A549 (cell line): ENCODE results near the gene FHIT. TPM values are rescaled to one million over a fixed set of nuclear protein-coding genes. Genes with fewer than 3 reads are reported as not detected.

Source experiments
- ATAC-seq, 2 experiments: fragments of 200-7000 bp in 1 of 2; fragments of >200 bp in 1 of 2; cut with Nextera tagmentation in 1 of 2; cut with Tn5 transposase in 1 of 2; 3 replicates each; pipeline versions ENCODE4 v1.8.0 to v1.9.1; 2018 to 2020; ENCODE audit warnings: mild to moderate bottlenecking in 1 of 2, moderate library complexity in 1 of 2
- CTCF ChIA-PET: fragments of 300-600 bp; sonication (Branson Sonifier 250); formaldehyde crosslinking; extraction: SDS; loops from one replicate; lab custom pipeline; 2021; ENCODE audit warnings: antibody characterized with exemption, inconsistent platforms; lab: Yijun Ruan, JAX
- POLR2A ChIA-PET: fragments of 350-600 bp; formaldehyde crosslinking; extraction: SDS; loops from one replicate; lab custom pipeline; 2021; ENCODE audit warnings: antibody characterized with exemption, inconsistent platforms; lab: Yijun Ruan, JAX
- DNase-seq, 2 experiments: peaks; one replicate each; pipeline versions ENCODE4 v3.0.0 to v3.0.0-alpha.2; 2011 to 2016; ENCODE audit warnings: low read depth in 1 of 2, low spot score in 1 of 2
- FAIRE-seq: peaks from 2 replicates; lab custom pipeline; 2011; peaks lifted over from hg19 to GRCh38; lab: Jason Lieb, UNC
- H3K27ac ChIP-seq, 2 experiments: fragments of >200 bp; sonication (Bioruptor Twin); formaldehyde crosslinking; 3 replicates each; pipeline ENCODE4 v1.5.1; 2016 to 2017
- H3K4me1 ChIP-seq: fragments of >200 bp; sonication (Bioruptor Twin); formaldehyde crosslinking; 3 replicates; pipeline ENCODE4 v1.6.1; 2016
- H3K4me2 ChIP-seq: fragments of >200 bp; sonication (Bioruptor Twin); formaldehyde crosslinking; 3 replicates; pipeline ENCODE4 v1.6.1; 2016
- H3K4me3 ChIP-seq: fragments of >200 bp; sonication (Bioruptor Twin); formaldehyde crosslinking; 3 replicates; pipeline ENCODE4 v1.5.1; 2016
- H3K9me3 ChIP-seq: fragments of >200 bp; sonication (Bioruptor Twin); formaldehyde crosslinking; 3 replicates; pipeline ENCODE4 v1.6.1; 2016
- BCL3 ChIP-seq: fragments of >200 bp; sonication (Bioruptor Twin); formaldehyde crosslinking; IDR thresholded peaks from 3 replicates; pipeline ENCODE4 v1.6.1; 2016
- CBX2 ChIP-seq: fragments of 200-600 bp; sonication (generic); IDR thresholded peaks from 2 replicates; pipeline ENCODE4 v1.6.1; 2016; ENCODE audit warnings: low read depth, mild to moderate bottlenecking, borderline replicate concordance
- CEBPB ChIP-seq, 2 experiments: fragments of >200 bp in 1 of 2; sonication (Bioruptor Twin) in 1 of 2; formaldehyde crosslinking in 1 of 2; IDR thresholded peaks; 2 replicates each; pipeline ENCODE4 v1.6.1; 2012 to 2016
- CHD2 ChIP-seq: fragments of 150-350 bp; IDR thresholded peaks from 2 replicates; pipeline ENCODE4 v1.6.1; 2014; ENCODE audit warnings: low read length; ENCODE audit not compliant: partially characterized antibody
- EHF ChIP-seq: fragments of 250-450 bp; sonication (Bioruptor Pico); IDR thresholded peaks from 2 replicates; pipeline ENCODE4 v1.5.0; 2020; ENCODE audit warnings: mild to moderate bottlenecking
- EP300 ChIP-seq, 2 experiments: fragments of >200 bp; sonication (Bioruptor Twin); formaldehyde crosslinking; IDR thresholded peaks; 2 replicates in 1 of 2; 3 replicates in 1 of 2; pipeline ENCODE4 v1.6.1; 2016 to 2017
- FOSL2 ChIP-seq, 2 experiments: fragments of 450-650 bp in 1 of 2; fragments of >200 bp in 1 of 2; sonication (Bioruptor Twin) in 1 of 2; formaldehyde crosslinking; IDR thresholded peaks; 2 replicates each; pipeline versions ENCODE4 v1.5.0 to v1.6.1; 2016 to 2020; ENCODE audit warnings: mild to moderate bottlenecking in 1 of 2, moderate library complexity in 1 of 2
- HDAC2 ChIP-seq: fragments of 200-600 bp; sonication (generic); IDR thresholded peaks from 2 replicates; pipeline ENCODE4 v1.6.1; 2016
- HES2 ChIP-seq: fragments of >200 bp; sonication (Bioruptor Twin); formaldehyde crosslinking; IDR thresholded peaks from 2 replicates; pipeline ENCODE4 v1.6.1; 2016
- HEYL ChIP-seq: fragments of 250-450 bp; sonication (Bioruptor Pico); IDR thresholded peaks from 2 replicates; pipeline ENCODE4 v1.8.0; 2021; ENCODE audit warnings: mild to moderate bottlenecking, moderate library complexity
- HOXA7 ChIP-seq: fragments of 250-450 bp; sonication (Bioruptor Pico); IDR thresholded peaks from 2 replicates; pipeline ENCODE4 v1.5.0; 2020; ENCODE audit warnings: mild to moderate bottlenecking, moderate library complexity
- HOXB13 ChIP-seq: fragments of 250-450 bp; sonication (Bioruptor Pico); IDR thresholded peaks from 2 replicates; pipeline ENCODE4 v1.5.0; 2020; ENCODE audit warnings: low read depth, mild to moderate bottlenecking, moderate library complexity
- HOXB5 ChIP-seq: fragments of 250-450 bp; sonication (Bioruptor Pico); IDR thresholded peaks from 2 replicates; pipeline ENCODE4 v1.5.0; 2020; ENCODE audit warnings: mild to moderate bottlenecking, moderate library complexity
- JUN ChIP-seq, 2 experiments: fragments of >200 bp; sonication (Bioruptor Twin); formaldehyde crosslinking; IDR thresholded peaks; 2 replicates in 1 of 2; 3 replicates in 1 of 2; pipeline ENCODE4 v1.6.1; 2016 to 2017
- KDM1A ChIP-seq: fragments of 200-600 bp; sonication (generic); IDR thresholded peaks from 2 replicates; pipeline ENCODE4 v1.6.1; 2016; ENCODE audit warnings: low read depth, mild to moderate bottlenecking
- MAFK ChIP-seq: fragments of 450-650 bp; IDR thresholded peaks from 2 replicates; pipeline ENCODE4 v1.6.1; 2014; ENCODE audit not compliant: partially characterized antibody
- MAX ChIP-seq: IDR thresholded peaks from 2 replicates; pipeline ENCODE4 v1.6.1; 2012
- NR3C1 ChIP-seq: fragments of >200 bp; sonication (Bioruptor Twin); formaldehyde crosslinking; IDR thresholded peaks from 3 replicates; pipeline ENCODE4 v1.6.1; 2017
- PBX3 ChIP-seq: IDR thresholded peaks from 2 replicates; pipeline ENCODE4 v1.6.1; 2012
- POLR2A ChIP-seq: IDR thresholded peaks from 2 replicates; pipeline ENCODE4 v1.6.1; 2012; ENCODE audit warnings: mild to moderate bottlenecking, low read length
- RARB ChIP-seq: fragments of 250-450 bp; sonication (Bioruptor Pico); IDR thresholded peaks from 2 replicates; pipeline ENCODE4 v1.8.0; 2021; ENCODE audit warnings: mild to moderate bottlenecking, moderate library complexity
- REST ChIP-seq: fragments of 200-600 bp; sonication (generic); IDR thresholded peaks from 2 replicates; pipeline ENCODE4 v1.6.1; 2016; ENCODE audit warnings: antibody characterized with exemption, mild to moderate bottlenecking, moderate library complexity
- RFX5 ChIP-seq: fragments of 450-650 bp; IDR thresholded peaks from 2 replicates; pipeline ENCODE4 v1.7.1; 2014; ENCODE audit warnings: antibody characterized with exemption, mild to moderate bottlenecking, moderate library complexity
- RNF2 ChIP-seq: fragments of 200-600 bp; sonication (generic); IDR thresholded peaks from 2 replicates; pipeline ENCODE4 v1.6.1; 2016; ENCODE audit warnings: low read depth, mild to moderate bottlenecking, antibody characterized with exemption, moderate library complexity, borderline replicate concordance
- SREBF2 ChIP-seq: fragments of 450-650 bp; IDR thresholded peaks from 2 replicates; pipeline ENCODE4 v1.6.1; 2014; ENCODE audit warnings: mild to moderate bottlenecking, moderate library complexity
- ZFP36 ChIP-seq: fragments of 450-650 bp; IDR thresholded peaks from 2 replicates; pipeline ENCODE4 v1.6.1; 2014; ENCODE audit warnings: borderline replicate concordance; ENCODE audit not compliant: partially characterized antibody
- WGBS: methylation state at CpG from one replicate; pipeline ENCODE4 v1.1.6; 2017; ENCODE audit errors: missing lambda C conversion rate; 5-methylcytosine and 5-hydroxymethylcytosine counted together
- polyA plus RNA-seq, 4 experiments: library from polyadenylated mRNA; depleted of rRNA in 3 of 4; stranded (reverse); fragments of >200 nt; fragmentation: RNase III in 1 of 4; extraction: RNeasy Plus Mini Kit Qiagen cat#74134 plus additional on column Dnase treatment in 1 of 4; gene quantifications; 2 replicates in 3 of 4; 3 replicates in 1 of 4; pipeline ENCODE4 v1.2.3, GENCODE V29; 2011 to 2017

The FHIT gene
- polyA plus RNA-seq, 2 of the 4 experiments (the other 2 are of a cell fraction) = 0.76 to 0.92 TPM

GRCh38 chr3:60600848-60601247 is 650.4 kb downstream of the FHIT start:
- no peak overlapping the region for H3K4me2 ChIP-seq
- TF ChIP-seq POLR2A = no peak
- TF ChIP-seq JUN (IDR thresholded peaks at IDR 0.05) = no peak
- no peak for TF ChIP-seq PBX3
- TF ChIP-seq BCL3 = no peak
- no peak for TF ChIP-seq HES2
- TF ChIP-seq RARB = no peak
- TF ChIP-seq CHD2 = no peak
- no peak for TF ChIP-seq EP300 (IDR thresholded peaks at IDR 0.05)
- TF ChIP-seq MAX = no peak
- no peak for TF ChIP-seq MAFK
- TF ChIP-seq HOXA7 = no peak
- no peak for TF ChIP-seq CEBPB (IDR thresholded peaks at IDR 0.05)
- no peak for TF ChIP-seq RFX5
- TF ChIP-seq HOXB13 (CRISPR knock-in tag) = no peak
- TF ChIP-seq SREBF2 = no peak
- no peak for TF ChIP-seq REST
- no peak for TF ChIP-seq ZFP36
- no peak for TF ChIP-seq NR3C1
- no peak for TF ChIP-seq EHF (CRISPR knock-in tag)
- TF ChIP-seq HOXB5 (CRISPR knock-in tag) = no peak
- no peak for ATAC-seq
- ChIA-PET POLR2A (no interaction called here), CTCF (interaction anchor here (0.6 kb wide), 1 partner anchor 620 kb away, joined by 3 read pairs; no protein-coding TSS in a partner anchor)
- no peaks in the 10 kb centered on the region for H3K9me3 ChIP-seq
- H3K27ac ChIP-seq = no peak overlapping the region
- WGBS = 50% methylated on average over 2 of the region's 4 CpGs
- H3K4me1 ChIP-seq = no peaks in the 10 kb centered on the region
- H3K4me3 ChIP-seq = no peak overlapping the region
- FAIRE-seq = no peak
- DNase-seq = no peak

- WGBS = 8% methylated on average over 1 of the region's 1 CpG
- H3K9me3 ChIP-seq = no peaks in the 10 kb centered on the region
- FAIRE-seq (no peak), ATAC-seq (no peak), DNase-seq (no peak)
- no peak overlapping the region for H3K4me2 ChIP-seq
- ChIA-PET POLR2A (no interaction called here), CTCF (no interaction called here)
- no peaks in the 10 kb centered on the region for H3K4me1 ChIP-seq
- TF ChIP-seq PBX3 (no peak), RNF2 (no peak), KDM1A (no peak), HOXB13 (CRISPR knock-in tag) (no peak), CBX2 (no peak), FOSL2 (IDR thresholded peaks at IDR 0.05) (no peak), FOSL2 (CRISPR knock-in tag; IDR thresholded peaks at IDR 0.05) (no peak), HEYL (CRISPR knock-in tag) (no peak), RFX5 (no peak), HDAC2 (no peak), POLR2A (no peak)
- no peak overlapping the region for H3K4me3 ChIP-seq
- no peak overlapping the region for H3K27ac ChIP-seq
Measured at GRCh38 chr3:60599586-60599985, 651.7 kb downstream of the FHIT start.
